Breast epithelium (tissue), 3 donors: Measurements from ENCODE around the gene CASK.

ENCODE experiments used
- POLR2A ChIP-seq: fragments of 450-650 bp; IDR thresholded peaks from one replicate; pipeline ENCODE4 v1.6.1; 2016; ENCODE audit warnings: antibody characterized with exemption, mild to moderate bottlenecking, moderate library complexity
- POLR2AphosphoS5 ChIP-seq, 3 donors: sonication (generic); formaldehyde crosslinking; IDR thresholded peaks; one replicate each; pipeline ENCODE4 v1.6.1; 2017; ENCODE audit warnings: antibody characterized with exemption in 3 of 3
- TF ChIP-seq, protein P1 (sequence below), 3 donors: fragments of 450-650 bp; IDR thresholded peaks; one replicate each; pipeline ENCODE4 v1.5.1; 2016 to 2017; ENCODE audit warnings: antibody characterized with exemption in 3 of 3, mild to moderate bottlenecking in 3 of 3, moderate library complexity in 3 of 3

DNA sequence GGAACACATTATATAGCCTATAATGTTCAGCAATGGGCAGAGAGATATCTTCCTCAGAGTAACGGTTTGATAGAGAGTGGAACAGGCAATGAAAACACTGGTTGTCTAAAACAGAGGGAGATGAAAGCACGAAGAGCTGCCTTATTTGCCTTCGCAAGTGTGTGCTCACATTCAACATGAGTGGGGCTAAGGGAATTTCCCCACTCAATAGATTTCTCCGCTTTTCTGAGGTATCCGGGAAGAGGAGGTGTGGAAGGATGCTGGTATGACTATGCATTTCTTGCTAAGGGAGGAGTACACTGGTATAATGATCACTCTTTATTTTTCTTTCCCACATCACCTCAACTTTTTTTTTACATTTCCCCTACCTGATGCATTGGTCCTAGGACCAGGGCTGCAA, 207.1 kb downstream of the CASK start:
- no peak for TF ChIP-seq POLR2AphosphoS5 (IDR thresholded peaks at IDR 0.05)
- TF ChIP-seq, protein P1, sequence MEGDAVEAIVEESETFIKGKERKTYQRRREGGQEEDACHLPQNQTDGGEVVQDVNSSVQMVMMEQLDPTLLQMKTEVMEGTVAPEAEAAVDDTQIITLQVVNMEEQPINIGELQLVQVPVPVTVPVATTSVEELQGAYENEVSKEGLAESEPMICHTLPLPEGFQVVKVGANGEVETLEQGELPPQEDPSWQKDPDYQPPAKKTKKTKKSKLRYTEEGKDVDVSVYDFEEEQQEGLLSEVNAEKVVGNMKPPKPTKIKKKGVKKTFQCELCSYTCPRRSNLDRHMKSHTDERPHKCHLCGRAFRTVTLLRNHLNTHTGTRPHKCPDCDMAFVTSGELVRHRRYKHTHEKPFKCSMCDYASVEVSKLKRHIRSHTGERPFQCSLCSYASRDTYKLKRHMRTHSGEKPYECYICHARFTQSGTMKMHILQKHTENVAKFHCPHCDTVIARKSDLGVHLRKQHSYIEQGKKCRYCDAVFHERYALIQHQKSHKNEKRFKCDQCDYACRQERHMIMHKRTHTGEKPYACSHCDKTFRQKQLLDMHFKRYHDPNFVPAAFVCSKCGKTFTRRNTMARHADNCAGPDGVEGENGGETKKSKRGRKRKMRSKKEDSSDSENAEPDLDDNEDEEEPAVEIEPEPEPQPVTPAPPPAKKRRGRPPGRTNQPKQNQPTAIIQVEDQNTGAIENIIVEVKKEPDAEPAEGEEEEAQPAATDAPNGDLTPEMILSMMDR (IDR thresholded peaks at IDR 0.05) = no peak
- TF ChIP-seq POLR2A = no peak
